HEK293 (cell line): ENCODE results near the gene FAM229B.

Source experiments
- FEZF1 ChIP-seq: fragments of 450-650 bp; formaldehyde crosslinking; IDR thresholded peaks from 2 replicates; pipeline ENCODE4 v1.5.1; 2016; ENCODE audit warnings: missing biosample characterization, missing genetic modification characterization
- GLIS2 ChIP-seq: fragments of 450-650 bp; formaldehyde crosslinking; IDR thresholded peaks from 2 replicates; pipeline ENCODE4 v1.5.1; 2016; ENCODE audit warnings: missing biosample characterization, missing genetic modification characterization
- KLF16 ChIP-seq: fragments of 450-650 bp; formaldehyde crosslinking; IDR thresholded peaks from 2 replicates; pipeline ENCODE4 v1.5.1; 2017; ENCODE audit warnings: missing biosample characterization, missing genetic modification characterization
- KLF7 ChIP-seq: fragments of 450-650 bp; formaldehyde crosslinking; IDR thresholded peaks from 2 replicates; pipeline ENCODE4 v1.5.1; 2016; ENCODE audit warnings: missing biosample characterization, missing genetic modification characterization, borderline replicate concordance
- SP3 ChIP-seq: fragments of 450-650 bp; formaldehyde crosslinking; IDR thresholded peaks from 2 replicates; pipeline ENCODE4 v1.5.1; 2016; ENCODE audit warnings: missing biosample characterization, missing genetic modification characterization
- TCF7L2 ChIP-seq: IDR thresholded peaks from 2 replicates; pipeline ENCODE4 v1.6.1; 2011; ENCODE audit warnings: low read depth, mild to moderate bottlenecking, inconsistent platforms, low read length, moderate library complexity, borderline replicate concordance
- ZBTB7A ChIP-seq: fragments of 450-650 bp; formaldehyde crosslinking; IDR thresholded peaks from 2 replicates; pipeline ENCODE4 v1.5.1; 2016; ENCODE audit warnings: low read depth, missing biosample characterization, missing genetic modification characterization
- ZFP69B ChIP-seq: fragments of 450-650 bp; formaldehyde crosslinking; IDR thresholded peaks from 2 replicates; pipeline ENCODE4 v1.5.1; 2016; ENCODE audit warnings: missing biosample characterization, missing genetic modification characterization
- ZNF133 ChIP-seq: fragments of 450-650 bp; formaldehyde crosslinking; IDR thresholded peaks from 2 replicates; pipeline ENCODE4 v1.5.1; 2016; ENCODE audit warnings: missing biosample characterization, missing genetic modification characterization
- ZNF223 ChIP-seq: fragments of 450-650 bp; formaldehyde crosslinking; IDR thresholded peaks from 2 replicates; pipeline ENCODE4 v1.5.1; 2016; ENCODE audit warnings: missing biosample characterization, missing genetic modification characterization
- ZNF23 ChIP-seq: fragments of 450-650 bp; formaldehyde crosslinking; IDR thresholded peaks from 2 replicates; pipeline ENCODE4 v1.5.1; 2016; ENCODE audit warnings: missing biosample characterization, missing genetic modification characterization, borderline replicate concordance
- ZNF239 ChIP-seq: fragments of 450-650 bp; formaldehyde crosslinking; IDR thresholded peaks from 2 replicates; pipeline ENCODE4 v1.5.1; 2016; ENCODE audit warnings: missing biosample characterization, missing genetic modification characterization
- ZNF24 ChIP-seq: fragments of 450-650 bp; formaldehyde crosslinking; IDR thresholded peaks from 2 replicates; pipeline ENCODE4 v1.5.1; 2016; ENCODE audit warnings: missing biosample characterization, missing genetic modification characterization
- ZNF248 ChIP-seq: fragments of 450-650 bp; formaldehyde crosslinking; IDR thresholded peaks from 2 replicates; pipeline ENCODE4 v1.5.1; 2017; ENCODE audit warnings: missing biosample characterization, missing genetic modification characterization
- ZNF350 ChIP-seq: fragments of 450-650 bp; formaldehyde crosslinking; IDR thresholded peaks from 2 replicates; pipeline ENCODE4 v1.5.0; 2017; ENCODE audit warnings: missing biosample characterization, mild to moderate bottlenecking, missing genetic modification characterization
- ZNF391 ChIP-seq: fragments of 450-650 bp; formaldehyde crosslinking; IDR thresholded peaks from 2 replicates; pipeline ENCODE4 v1.5.1; 2016; ENCODE audit warnings: low read depth, missing biosample characterization, missing genetic modification characterization, borderline replicate concordance
- ZNF510 ChIP-seq: fragments of 450-650 bp; formaldehyde crosslinking; IDR thresholded peaks from 2 replicates; pipeline ENCODE4 v1.5.1; 2018; ENCODE audit warnings: mild to moderate bottlenecking, missing genetic modification characterization, missing biosample characterization; ENCODE audit not compliant: insufficient replicate concordance
- ZNF521 ChIP-seq: fragments of 450-650 bp; formaldehyde crosslinking; IDR thresholded peaks from 2 replicates; pipeline ENCODE4 v1.5.1; 2017; ENCODE audit warnings: missing biosample characterization, mild to moderate bottlenecking, missing genetic modification characterization
- ZNF549 ChIP-seq: fragments of 450-650 bp; IDR thresholded peaks from 2 replicates; pipeline ENCODE4 v1.5.1; 2018; ENCODE audit warnings: missing biosample characterization, missing genetic modification characterization, mild to moderate bottlenecking, inconsistent platforms, moderate library complexity
- ZNF600 ChIP-seq: fragments of 450-650 bp; formaldehyde crosslinking; IDR thresholded peaks from 2 replicates; pipeline ENCODE4 v1.5.1; 2016; ENCODE audit warnings: missing biosample characterization, missing genetic modification characterization
- ZNF658 ChIP-seq: fragments of 450-650 bp; formaldehyde crosslinking; IDR thresholded peaks from 2 replicates; pipeline ENCODE4; 2016; ENCODE audit warnings: missing biosample characterization, missing genetic modification characterization
- ZNF677 ChIP-seq: fragments of 450-650 bp; IDR thresholded peaks from 2 replicates; pipeline ENCODE4 v1.5.0; 2018; ENCODE audit warnings: missing biosample characterization, mild to moderate bottlenecking, missing genetic modification characterization, moderate library complexity
- ZNF701 ChIP-seq: fragments of 450-650 bp; formaldehyde crosslinking; IDR thresholded peaks from 2 replicates; pipeline ENCODE4 v1.5.1; 2016; ENCODE audit warnings: missing biosample characterization, missing genetic modification characterization
- ZSCAN30 ChIP-seq: fragments of 450-650 bp; IDR thresholded peaks from 2 replicates; pipeline ENCODE4 v1.5.1; 2018; ENCODE audit warnings: missing biosample characterization, mild to moderate bottlenecking, missing genetic modification characterization, moderate library complexity
- ZXDB ChIP-seq: fragments of 450-650 bp; formaldehyde crosslinking; IDR thresholded peaks from 2 replicates; pipeline ENCODE4 v1.5.1; 2016; ENCODE audit warnings: missing biosample characterization, missing genetic modification characterization
- TF ChIP-seq, protein P1 (sequence below): fragments of 450-650 bp; formaldehyde crosslinking; IDR thresholded peaks from 2 replicates; pipeline ENCODE4 v1.5.1; 2016; ENCODE audit warnings: missing biosample characterization, missing genetic modification characterization
- TF ChIP-seq, protein P2 (sequence below): fragments of 450-650 bp; formaldehyde crosslinking; IDR thresholded peaks from 2 replicates; pipeline ENCODE4 v1.5.1; 2016; ENCODE audit warnings: missing biosample characterization, missing genetic modification characterization
- TF ChIP-seq, protein P3 (sequence below): fragments of 450-650 bp; formaldehyde crosslinking; IDR thresholded peaks from 2 replicates; pipeline ENCODE4 v1.5.1; 2016; ENCODE audit warnings: missing biosample characterization, missing genetic modification characterization, borderline replicate concordance
- TF ChIP-seq, protein P4 (sequence below): fragments of 450-650 bp; formaldehyde crosslinking; IDR thresholded peaks from 2 replicates; pipeline ENCODE4 v1.5.1; 2016; ENCODE audit warnings: missing biosample characterization, missing genetic modification characterization
- TF ChIP-seq, protein P5 (sequence below): fragments of 450-650 bp; formaldehyde crosslinking; IDR thresholded peaks from 2 replicates; pipeline ENCODE4 v1.5.1; 2016; ENCODE audit warnings: missing biosample characterization, missing genetic modification characterization
- TF ChIP-seq, protein P6 (sequence below): fragments of 450-650 bp; formaldehyde crosslinking; IDR thresholded peaks from 2 replicates; pipeline ENCODE4 v1.5.1; 2016; ENCODE audit warnings: missing biosample characterization, missing genetic modification characterization

The FAM229B gene

DNA sequence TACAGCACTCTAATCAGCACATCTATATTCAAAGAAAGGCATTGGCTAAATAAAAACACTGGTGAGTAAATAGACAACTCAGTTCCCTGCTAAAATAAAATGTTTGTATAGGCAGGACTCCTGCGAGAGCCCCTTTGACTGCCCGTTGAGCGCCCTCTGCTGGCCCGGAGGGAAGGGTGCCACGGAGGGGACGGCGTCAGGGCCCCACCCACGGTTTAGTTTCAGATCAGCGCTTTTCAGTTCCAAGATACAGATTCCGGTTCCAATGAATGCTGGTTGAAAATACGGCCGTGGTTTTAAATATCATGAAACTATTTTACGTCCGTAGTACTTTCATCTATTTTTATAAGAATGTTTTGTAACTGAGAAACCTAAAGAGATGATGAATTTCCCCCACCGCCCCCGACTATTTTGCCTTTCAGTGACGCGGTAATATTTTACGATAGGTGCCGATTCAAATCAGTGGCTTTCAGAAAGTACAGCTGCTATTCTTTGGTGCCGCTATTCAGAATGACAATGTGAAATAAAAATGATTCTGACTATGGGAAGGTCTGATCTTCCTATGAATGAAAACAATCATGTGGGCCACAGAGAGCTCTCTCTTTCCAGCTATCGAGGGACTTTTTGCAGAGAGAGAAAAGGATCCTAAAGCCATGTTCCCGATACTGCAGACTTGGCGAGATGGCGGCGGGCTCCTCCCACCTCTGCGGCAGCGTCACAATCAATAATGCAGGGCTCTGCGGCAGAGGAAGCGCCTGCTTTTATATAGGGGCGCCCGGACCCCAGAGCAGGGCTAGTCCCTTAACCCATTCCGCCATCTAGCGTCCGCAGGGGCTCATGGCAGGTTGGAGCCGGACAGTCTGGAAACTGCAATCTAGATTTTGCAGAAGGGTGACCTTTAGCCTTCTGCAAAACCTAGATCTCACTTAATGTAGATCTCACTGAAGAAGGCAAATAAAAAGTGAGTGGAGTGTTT is 44.1 kb upstream of the FAM229B start (continued):
- TF ChIP-seq, protein P1, sequence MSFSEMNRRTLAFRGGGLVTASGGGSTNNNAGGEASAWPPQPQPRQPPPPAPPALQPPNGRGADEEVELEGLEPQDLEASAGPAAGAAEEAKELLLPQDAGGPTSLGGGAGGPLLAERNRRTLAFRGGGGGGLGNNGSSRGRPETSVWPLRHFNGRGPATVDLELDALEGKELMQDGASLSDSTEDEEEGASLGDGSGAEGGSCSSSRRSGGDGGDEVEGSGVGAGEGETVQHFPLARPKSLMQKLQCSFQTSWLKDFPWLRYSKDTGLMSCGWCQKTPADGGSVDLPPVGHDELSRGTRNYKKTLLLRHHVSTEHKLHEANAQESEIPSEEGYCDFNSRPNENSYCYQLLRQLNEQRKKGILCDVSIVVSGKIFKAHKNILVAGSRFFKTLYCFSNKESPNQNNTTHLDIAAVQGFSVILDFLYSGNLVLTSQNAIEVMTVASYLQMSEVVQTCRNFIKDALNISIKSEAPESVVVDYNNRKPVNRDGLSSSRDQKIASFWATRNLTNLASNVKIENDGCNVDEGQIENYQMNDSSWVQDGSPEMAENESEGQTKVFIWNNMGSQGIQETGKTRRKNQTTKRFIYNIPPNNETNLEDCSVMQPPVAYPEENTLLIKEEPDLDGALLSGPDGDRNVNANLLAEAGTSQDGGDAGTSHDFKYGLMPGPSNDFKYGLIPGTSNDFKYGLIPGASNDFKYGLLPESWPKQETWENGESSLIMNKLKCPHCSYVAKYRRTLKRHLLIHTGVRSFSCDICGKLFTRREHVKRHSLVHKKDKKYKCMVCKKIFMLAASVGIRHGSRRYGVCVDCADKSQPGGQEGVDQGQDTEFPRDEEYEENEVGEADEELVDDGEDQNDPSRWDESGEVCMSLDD = peak; percentile 97
- TF ChIP-seq ZXDB (tag by site-specific recombination) (peak; percentile 62), ZNF510 (tag by site-specific recombination) (no peak), ZFP69B (tag by site-specific recombination) (peak; percentile 78), ZNF248 (tag by site-specific recombination) (no peak), ZNF521 (tag by site-specific recombination) (no peak), ZNF133 (no peak), KLF7 (no peak), SP3 (tag by site-specific recombination) (peak; percentile 21; the same call in 1 of the 2 replicates), TCF7L2 (no peak), ZNF23 (tag by site-specific recombination) (no peak), ZNF701 (tag by site-specific recombination) (no peak), ZNF677 (no peak), ZNF658 (no peak), FEZF1 (tag by site-specific recombination) (no peak), ZBTB7A (tag by site-specific recombination) (peak; percentile 69; the same call in 1 of the 2 replicates), ZNF223 (tag by site-specific recombination) (no peak), ZNF350 (no peak), ZNF391 (tag by site-specific recombination) (no peak), ZNF24 (tag by site-specific recombination) (no peak), ZSCAN30 (tag by site-specific recombination) (peak; percentile 71), ZNF600 (tag by site-specific recombination) (no peak), ZNF239 (tag by site-specific recombination) (no peak), KLF16 (tag by site-specific recombination) (no peak), GLIS2 (no peak), ZNF549 (tag by site-specific recombination) (no peak)
- TF ChIP-seq, protein P2, sequence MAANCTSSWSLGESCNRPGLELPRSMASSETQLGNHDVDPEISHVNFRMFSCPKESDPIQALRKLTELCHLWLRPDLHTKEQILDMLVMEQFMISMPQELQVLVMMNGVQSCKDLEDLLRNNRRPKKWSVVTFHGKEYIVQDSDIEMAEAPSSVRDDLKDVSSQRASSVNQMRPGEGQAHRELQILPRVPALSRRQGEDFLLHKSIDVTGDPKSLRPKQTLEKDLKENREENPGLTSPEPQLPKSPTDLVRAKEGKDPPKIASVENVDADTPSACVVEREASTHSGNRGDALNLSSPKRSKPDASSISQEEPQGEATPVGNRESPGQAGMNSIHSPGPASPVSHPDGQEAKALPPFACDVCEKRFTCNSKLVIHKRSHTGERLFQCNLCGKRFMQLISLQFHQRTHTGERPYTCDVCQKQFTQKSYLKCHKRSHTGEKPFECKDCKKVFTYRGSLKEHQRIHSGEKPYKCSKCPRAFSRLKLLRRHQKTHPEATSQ (tag by site-specific recombination) = no peak
- TF ChIP-seq, protein P3, sequence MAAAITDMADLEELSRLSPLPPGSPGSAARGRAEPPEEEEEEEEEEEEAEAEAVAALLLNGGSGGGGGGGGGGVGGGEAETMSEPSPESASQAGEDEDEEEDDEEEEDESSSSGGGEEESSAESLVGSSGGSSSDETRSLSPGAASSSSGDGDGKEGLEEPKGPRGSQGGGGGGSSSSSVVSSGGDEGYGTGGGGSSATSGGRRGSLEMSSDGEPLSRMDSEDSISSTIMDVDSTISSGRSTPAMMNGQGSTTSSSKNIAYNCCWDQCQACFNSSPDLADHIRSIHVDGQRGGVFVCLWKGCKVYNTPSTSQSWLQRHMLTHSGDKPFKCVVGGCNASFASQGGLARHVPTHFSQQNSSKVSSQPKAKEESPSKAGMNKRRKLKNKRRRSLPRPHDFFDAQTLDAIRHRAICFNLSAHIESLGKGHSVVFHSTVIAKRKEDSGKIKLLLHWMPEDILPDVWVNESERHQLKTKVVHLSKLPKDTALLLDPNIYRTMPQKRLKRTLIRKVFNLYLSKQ (tag by site-specific recombination) = no peak
- TF ChIP-seq, protein P4, sequence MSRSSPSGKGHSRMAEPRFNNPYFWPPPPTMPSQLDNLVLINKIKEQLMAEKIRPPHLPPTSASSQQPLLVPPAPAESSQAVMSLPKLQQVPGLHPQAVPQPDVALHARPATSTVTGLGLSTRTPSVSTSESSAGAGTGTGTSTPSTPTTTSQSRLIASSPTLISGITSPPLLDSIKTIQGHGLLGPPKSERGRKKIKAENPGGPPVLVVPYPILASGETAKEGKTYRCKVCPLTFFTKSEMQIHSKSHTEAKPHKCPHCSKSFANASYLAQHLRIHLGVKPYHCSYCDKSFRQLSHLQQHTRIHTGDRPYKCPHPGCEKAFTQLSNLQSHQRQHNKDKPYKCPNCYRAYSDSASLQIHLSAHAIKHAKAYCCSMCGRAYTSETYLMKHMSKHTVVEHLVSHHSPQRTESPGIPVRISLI = no peak
- TF ChIP-seq, protein P5, sequence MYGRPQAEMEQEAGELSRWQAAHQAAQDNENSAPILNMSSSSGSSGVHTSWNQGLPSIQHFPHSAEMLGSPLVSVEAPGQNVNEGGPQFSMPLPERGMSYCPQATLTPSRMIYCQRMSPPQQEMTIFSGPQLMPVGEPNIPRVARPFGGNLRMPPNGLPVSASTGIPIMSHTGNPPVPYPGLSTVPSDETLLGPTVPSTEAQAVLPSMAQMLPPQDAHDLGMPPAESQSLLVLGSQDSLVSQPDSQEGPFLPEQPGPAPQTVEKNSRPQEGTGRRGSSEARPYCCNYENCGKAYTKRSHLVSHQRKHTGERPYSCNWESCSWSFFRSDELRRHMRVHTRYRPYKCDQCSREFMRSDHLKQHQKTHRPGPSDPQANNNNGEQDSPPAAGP (tag by site-specific recombination) = no peak
- TF ChIP-seq, protein P6, sequence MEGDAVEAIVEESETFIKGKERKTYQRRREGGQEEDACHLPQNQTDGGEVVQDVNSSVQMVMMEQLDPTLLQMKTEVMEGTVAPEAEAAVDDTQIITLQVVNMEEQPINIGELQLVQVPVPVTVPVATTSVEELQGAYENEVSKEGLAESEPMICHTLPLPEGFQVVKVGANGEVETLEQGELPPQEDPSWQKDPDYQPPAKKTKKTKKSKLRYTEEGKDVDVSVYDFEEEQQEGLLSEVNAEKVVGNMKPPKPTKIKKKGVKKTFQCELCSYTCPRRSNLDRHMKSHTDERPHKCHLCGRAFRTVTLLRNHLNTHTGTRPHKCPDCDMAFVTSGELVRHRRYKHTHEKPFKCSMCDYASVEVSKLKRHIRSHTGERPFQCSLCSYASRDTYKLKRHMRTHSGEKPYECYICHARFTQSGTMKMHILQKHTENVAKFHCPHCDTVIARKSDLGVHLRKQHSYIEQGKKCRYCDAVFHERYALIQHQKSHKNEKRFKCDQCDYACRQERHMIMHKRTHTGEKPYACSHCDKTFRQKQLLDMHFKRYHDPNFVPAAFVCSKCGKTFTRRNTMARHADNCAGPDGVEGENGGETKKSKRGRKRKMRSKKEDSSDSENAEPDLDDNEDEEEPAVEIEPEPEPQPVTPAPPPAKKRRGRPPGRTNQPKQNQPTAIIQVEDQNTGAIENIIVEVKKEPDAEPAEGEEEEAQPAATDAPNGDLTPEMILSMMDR (tag by site-specific recombination) = peak; percentile 86
